ENCODE measurements around the gene C2CD2.

Gene C2CD2

DNA sequence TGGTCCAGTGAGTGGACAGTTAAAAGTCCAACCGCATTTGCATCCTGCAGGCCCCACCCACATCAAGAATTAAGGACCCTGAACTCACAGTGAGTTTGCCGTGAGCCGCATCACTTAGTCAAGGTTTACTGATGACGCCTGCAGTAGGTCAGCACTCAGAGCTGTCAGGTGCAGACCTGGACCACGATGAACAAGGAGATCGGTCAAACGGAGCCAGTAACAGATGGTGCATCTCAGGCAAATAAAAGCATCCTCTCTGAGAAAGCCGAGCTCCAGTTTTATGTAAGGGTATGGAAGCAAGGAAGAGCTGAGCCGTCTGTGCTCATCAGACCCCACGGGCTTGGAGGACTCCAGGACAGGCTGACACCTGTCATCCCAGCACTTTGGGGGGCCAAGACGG lies 79.2 kb downstream of the C2CD2 start:
- Histone ChIP-seq H3K27me3 (ENCODE audit: control insufficient read depth, low read length) (no peaks in the 10 kb centered on the region), H3K4me3 (ENCODE audit: low read length) (peak overlapping the region; percentile 94), H3K4me2 (ENCODE audit: low read length) (peak overlapping the region; percentile 82), H3K36me3 (ENCODE audit: control insufficient read depth, low read length) (peaks cover 32% of the 10 kb centered on the region), H3K9me3 (ENCODE audit: control insufficient read depth, insufficient read depth, low read length) (no peaks in the 10 kb centered on the region), H3F3A (ENCODE audit: control insufficient read depth, insufficient read depth) (peaks cover 64% of the 10 kb centered on the region), H3K79me2 (ENCODE audit: control insufficient read depth, low read length) (peaks cover 80% of the 10 kb centered on the region), H3K27ac (ENCODE audit: low read depth, low read length) (peak overlapping the region; percentile 92), H3K9me2 (replicated peaks; ENCODE audit: control insufficient read depth, low read length) (no peaks in the 10 kb centered on the region), H4K20me1 (ENCODE audit: control insufficient read depth, insufficient read depth, low read depth, low read length) (no peaks in the 10 kb centered on the region), H3K4me1 (ENCODE audit: control insufficient read depth, low read length) (peaks cover 84% of the 10 kb centered on the region)
- TF ChIP-seq EZH2phosphoT487 (IDR thresholded peaks at IDR 0.05; ENCODE audit: borderline replicate concordance, low read length) = no peak
- TF ChIP-seq, protein P1, sequence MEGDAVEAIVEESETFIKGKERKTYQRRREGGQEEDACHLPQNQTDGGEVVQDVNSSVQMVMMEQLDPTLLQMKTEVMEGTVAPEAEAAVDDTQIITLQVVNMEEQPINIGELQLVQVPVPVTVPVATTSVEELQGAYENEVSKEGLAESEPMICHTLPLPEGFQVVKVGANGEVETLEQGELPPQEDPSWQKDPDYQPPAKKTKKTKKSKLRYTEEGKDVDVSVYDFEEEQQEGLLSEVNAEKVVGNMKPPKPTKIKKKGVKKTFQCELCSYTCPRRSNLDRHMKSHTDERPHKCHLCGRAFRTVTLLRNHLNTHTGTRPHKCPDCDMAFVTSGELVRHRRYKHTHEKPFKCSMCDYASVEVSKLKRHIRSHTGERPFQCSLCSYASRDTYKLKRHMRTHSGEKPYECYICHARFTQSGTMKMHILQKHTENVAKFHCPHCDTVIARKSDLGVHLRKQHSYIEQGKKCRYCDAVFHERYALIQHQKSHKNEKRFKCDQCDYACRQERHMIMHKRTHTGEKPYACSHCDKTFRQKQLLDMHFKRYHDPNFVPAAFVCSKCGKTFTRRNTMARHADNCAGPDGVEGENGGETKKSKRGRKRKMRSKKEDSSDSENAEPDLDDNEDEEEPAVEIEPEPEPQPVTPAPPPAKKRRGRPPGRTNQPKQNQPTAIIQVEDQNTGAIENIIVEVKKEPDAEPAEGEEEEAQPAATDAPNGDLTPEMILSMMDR (IDR thresholded peaks at IDR 0.05; ENCODE audit: low read depth, low read length, poor library complexity, severe bottlenecking) = no peak

DNA sequence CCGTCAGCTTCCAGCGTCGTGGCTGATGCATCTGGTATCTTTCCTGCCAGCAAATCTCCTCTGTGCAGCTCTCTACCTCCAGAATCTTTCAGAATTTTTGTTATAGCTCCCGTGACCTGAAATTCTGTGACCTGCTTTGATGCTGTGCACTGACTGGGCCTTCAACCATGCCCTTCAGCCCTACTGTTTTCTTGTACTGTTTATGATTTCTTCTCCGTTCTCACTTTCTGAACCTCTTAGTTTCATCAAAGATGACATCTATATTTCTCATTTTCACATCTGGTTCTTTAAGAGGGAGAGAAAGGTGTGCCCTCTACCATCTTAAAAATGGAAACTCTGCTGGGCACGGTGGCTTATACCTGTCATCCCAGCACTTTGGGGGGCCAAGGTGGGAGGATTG lies 80.4 kb downstream of the C2CD2 start:
- TF ChIP-seq, protein P1 (IDR thresholded peaks at IDR 0.05; ENCODE audit: low read depth, low read length, poor library complexity, severe bottlenecking) = no peak
- TF ChIP-seq EZH2phosphoT487 (IDR thresholded peaks at IDR 0.05; ENCODE audit: borderline replicate concordance, low read length) = no peak
- Histone ChIP-seq H3K27me3 (ENCODE audit: control insufficient read depth, low read length) (no peaks in the 10 kb centered on the region), H3K4me3 (ENCODE audit: low read length) (peak overlapping the region; percentile 41), H4K20me1 (ENCODE audit: control insufficient read depth, insufficient read depth, low read depth, low read length) (no peaks in the 10 kb centered on the region), H3K79me2 (ENCODE audit: control insufficient read depth, low read length) (peaks cover 77% of the 10 kb centered on the region), H3K9me3 (ENCODE audit: control insufficient read depth, insufficient read depth, low read length) (no peaks in the 10 kb centered on the region), H3K9me2 (replicated peaks; ENCODE audit: control insufficient read depth, low read length) (no peaks in the 10 kb centered on the region), H3K4me2 (ENCODE audit: low read length) (peak overlapping the region; percentile 82), H3K36me3 (ENCODE audit: control insufficient read depth, low read length) (peaks cover 29% of the 10 kb centered on the region), H3K27ac (ENCODE audit: low read depth, low read length) (peak overlapping the region; percentile 92), H3K4me1 (ENCODE audit: control insufficient read depth, low read length) (peaks cover 96% of the 10 kb centered on the region), H3F3A (ENCODE audit: control insufficient read depth, insufficient read depth) (peaks cover 73% of the 10 kb centered on the region)

DNA sequence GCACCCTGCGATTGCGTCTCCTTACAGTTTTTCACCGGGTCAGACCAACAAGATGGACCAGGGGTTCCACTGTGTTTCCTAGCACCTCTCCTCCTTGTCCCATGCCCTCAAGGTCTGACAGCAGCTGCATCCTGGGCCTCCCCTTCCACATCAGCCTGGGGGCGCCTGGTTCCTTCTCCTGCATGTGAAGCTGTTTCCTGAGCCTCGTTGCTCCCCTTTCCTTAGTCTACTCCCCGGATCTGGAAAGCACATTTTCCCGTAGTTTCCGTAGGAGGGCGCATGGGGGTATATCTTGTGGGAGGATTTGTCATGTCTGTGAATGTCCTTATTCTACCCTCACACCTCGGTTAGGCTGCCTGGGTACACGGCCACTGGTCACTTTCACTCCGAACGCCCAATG lies 80.8 kb downstream of the C2CD2 start:
- no peaks in the 10 kb centered on the region for H3K9me3 ChIP-seq (ENCODE audit: control insufficient read depth, insufficient read depth, low read length)
- peaks cover 29% of the 10 kb centered on the region for H3K36me3 ChIP-seq (ENCODE audit: control insufficient read depth, low read length)
- H3K27ac ChIP-seq (ENCODE audit: low read depth, low read length) = peak overlapping the region; percentile 92
- H4K20me1 ChIP-seq (ENCODE audit: control insufficient read depth, insufficient read depth, low read depth, low read length) = no peaks in the 10 kb centered on the region
- H3F3A ChIP-seq (ENCODE audit: control insufficient read depth, insufficient read depth) = peaks cover 71% of the 10 kb centered on the region
- peak overlapping the region; percentile 41; the same call in 1 of the 2 replicates for H3K4me3 ChIP-seq (ENCODE audit: low read length)
- peak overlapping the region; percentile 82 for H3K4me2 ChIP-seq (ENCODE audit: low read length)
- H3K27me3 ChIP-seq (ENCODE audit: control insufficient read depth, low read length) = no peaks in the 10 kb centered on the region
- H3K9me2 ChIP-seq (replicated peaks; ENCODE audit: control insufficient read depth, low read length) = no peaks in the 10 kb centered on the region
- H3K79me2 ChIP-seq (ENCODE audit: control insufficient read depth, low read length) = peaks cover 75% of the 10 kb centered on the region
- peaks cover 98% of the 10 kb centered on the region for H3K4me1 ChIP-seq (ENCODE audit: control insufficient read depth, low read length)
- TF ChIP-seq, protein P1 (IDR thresholded peaks at IDR 0.05; ENCODE audit: low read depth, low read length, poor library complexity, severe bottlenecking) = no peak
- no peak for TF ChIP-seq EZH2phosphoT487 (IDR thresholded peaks at IDR 0.05; ENCODE audit: borderline replicate concordance, low read length)
